Glutamatergic neuron (in vitro differentiated cells): ENCODE results near the gene SFN. TPM values are rescaled to one million over a fixed set of nuclear protein-coding genes. Genes with fewer than 3 reads are reported as not detected.

ENCODE experiments used
- DNase-seq: peaks from one replicate; pipeline ENCODE4 v3.0.0; 2022
- H3K27ac Mint-ChIP-seq: one replicate; pipeline ENCODE4 v1.8.0; 2020; ENCODE audit warnings: mild to moderate bottlenecking, mixed read lengths, inconsistent platforms; ENCODE audit not compliant: unreplicated experiment
- H3K27me3 Mint-ChIP-seq: one replicate; pipeline ENCODE4 v1.8.0; 2020; ENCODE audit warnings: mild to moderate bottlenecking, moderate library complexity, mixed read lengths, inconsistent platforms; ENCODE audit not compliant: unreplicated experiment
- H3K36me3 Mint-ChIP-seq: one replicate; pipeline ENCODE4 v1.8.0; 2020; ENCODE audit warnings: mild to moderate bottlenecking, mixed read lengths, inconsistent platforms; ENCODE audit not compliant: unreplicated experiment
- H3K4me1 Mint-ChIP-seq: one replicate; pipeline ENCODE4 v1.8.0; 2020; ENCODE audit warnings: mild to moderate bottlenecking, low read depth, mixed read lengths, inconsistent platforms; ENCODE audit not compliant: unreplicated experiment
- H3K4me3 Mint-ChIP-seq: one replicate; pipeline ENCODE4 v1.8.0; 2020; ENCODE audit warnings: mild to moderate bottlenecking, mixed read lengths, inconsistent platforms; ENCODE audit not compliant: unreplicated experiment
- H3K9me3 Mint-ChIP-seq: one replicate; pipeline ENCODE4 v1.8.0; 2020; ENCODE audit warnings: mild to moderate bottlenecking, moderate library complexity, mixed read lengths, inconsistent platforms; ENCODE audit not compliant: unreplicated experiment
- total RNA-seq: library from RNA; stranded (reverse); fragmentation: NEBNext Ultra II Directional; extraction: Animal tissue kit (Norgen Biotek cat#: 25700); gene quantifications from one replicate; pipeline ENCODE4 v1.2.1, GENCODE V29; 2021; ENCODE audit not compliant: unreplicated experiment
- TF ChIP-seq, protein P1 (sequence below): fragments of 200-600 bp; sonication (generic); IDR thresholded peaks from one replicate; pipeline ENCODE4 v1.5.0; 2021; ENCODE audit not compliant: partially characterized antibody, unreplicated experiment

The SFN gene
- total RNA-seq, 1 donor from 2014 or later = 0.42 TPM

DNA sequence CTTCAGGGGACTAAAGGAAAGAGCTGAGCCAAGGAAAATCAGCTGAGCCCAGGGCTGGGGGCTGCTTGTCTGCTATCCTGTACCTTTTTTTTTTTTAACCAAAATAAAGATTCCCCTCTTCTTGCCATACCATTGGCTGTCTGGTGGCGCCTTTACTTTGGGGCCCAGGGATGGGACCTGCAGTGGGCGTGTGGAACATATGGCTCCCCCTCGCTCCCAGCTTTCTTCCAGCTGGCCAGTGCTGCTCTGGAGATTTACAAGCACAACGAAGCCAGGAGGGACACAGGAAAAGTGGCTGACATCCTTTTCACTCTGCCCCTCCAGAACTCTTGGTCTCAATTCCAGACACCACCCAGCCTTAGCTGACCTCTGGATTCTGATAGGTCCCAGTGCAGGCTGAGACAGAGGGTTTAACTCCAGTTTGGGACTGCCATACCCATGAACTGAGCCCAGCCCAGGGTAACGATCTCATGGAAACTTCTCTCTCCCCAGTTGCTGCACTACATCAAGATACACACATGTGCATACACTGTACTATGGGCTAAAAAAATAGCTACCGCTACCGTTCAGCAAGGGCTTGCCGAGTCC is 5.4 kb upstream of the SFN start:
- Mint-ChIP-seq H3K36me3 (no peaks in the 10 kb centered on the region), H3K4me3 (peak overlapping the region; percentile 75), H3K4me1 (peaks cover 40% of the 10 kb centered on the region), H3K9me3 (no peaks in the 10 kb centered on the region), H3K27me3 (peaks cover 14% of the 10 kb centered on the region), H3K27ac (peak overlapping the region; percentile 89)
- DNase-seq = peak; percentile 25
- TF ChIP-seq, protein P1, sequence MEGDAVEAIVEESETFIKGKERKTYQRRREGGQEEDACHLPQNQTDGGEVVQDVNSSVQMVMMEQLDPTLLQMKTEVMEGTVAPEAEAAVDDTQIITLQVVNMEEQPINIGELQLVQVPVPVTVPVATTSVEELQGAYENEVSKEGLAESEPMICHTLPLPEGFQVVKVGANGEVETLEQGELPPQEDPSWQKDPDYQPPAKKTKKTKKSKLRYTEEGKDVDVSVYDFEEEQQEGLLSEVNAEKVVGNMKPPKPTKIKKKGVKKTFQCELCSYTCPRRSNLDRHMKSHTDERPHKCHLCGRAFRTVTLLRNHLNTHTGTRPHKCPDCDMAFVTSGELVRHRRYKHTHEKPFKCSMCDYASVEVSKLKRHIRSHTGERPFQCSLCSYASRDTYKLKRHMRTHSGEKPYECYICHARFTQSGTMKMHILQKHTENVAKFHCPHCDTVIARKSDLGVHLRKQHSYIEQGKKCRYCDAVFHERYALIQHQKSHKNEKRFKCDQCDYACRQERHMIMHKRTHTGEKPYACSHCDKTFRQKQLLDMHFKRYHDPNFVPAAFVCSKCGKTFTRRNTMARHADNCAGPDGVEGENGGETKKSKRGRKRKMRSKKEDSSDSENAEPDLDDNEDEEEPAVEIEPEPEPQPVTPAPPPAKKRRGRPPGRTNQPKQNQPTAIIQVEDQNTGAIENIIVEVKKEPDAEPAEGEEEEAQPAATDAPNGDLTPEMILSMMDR = no peak

DNA sequence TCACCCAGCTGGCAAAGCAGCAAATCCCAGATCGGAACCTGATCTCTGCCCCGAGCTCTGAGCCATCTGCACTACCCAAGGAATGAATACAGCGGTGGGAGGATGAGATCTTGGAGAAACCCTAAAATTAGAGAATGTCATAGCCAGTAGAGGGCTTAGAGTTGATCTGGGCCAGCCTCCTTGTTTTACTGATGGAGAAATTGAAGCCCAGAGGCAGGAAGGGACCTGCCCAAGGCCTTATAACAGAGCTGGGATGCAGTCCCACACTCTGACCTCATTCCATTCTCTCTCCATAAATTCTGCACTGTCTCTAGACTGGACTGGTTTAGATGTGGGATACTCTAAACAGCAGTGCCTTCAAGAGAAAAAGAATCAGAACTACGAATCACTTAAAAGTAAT is 4.8 kb upstream of the SFN start:
- TF ChIP-seq, protein P1 = no peak
- Mint-ChIP-seq H3K4me1 (peaks cover 37% of the 10 kb centered on the region), H3K36me3 (no peaks in the 10 kb centered on the region), H3K9me3 (no peaks in the 10 kb centered on the region), H3K27me3 (peaks cover 14% of the 10 kb centered on the region), H3K27ac (peak overlapping the region; percentile 89), H3K4me3 (peak overlapping the region; percentile 42)
- no peak for DNase-seq

- no peaks in the 10 kb centered on the region for H3K9me3 Mint-ChIP-seq
- no peaks in the 10 kb centered on the region for H3K36me3 Mint-ChIP-seq
- peaks cover 14% of the 10 kb centered on the region for H3K27me3 Mint-ChIP-seq
- peaks cover 37% of the 10 kb centered on the region for H3K4me1 Mint-ChIP-seq
- H3K27ac Mint-ChIP-seq = no peak overlapping the region
- TF ChIP-seq, protein P1 = no peak
- H3K4me3 Mint-ChIP-seq = peak overlapping the region; percentile 34
- no peak for DNase-seq
Measured at GRCh38 chr1:26858891-26859640, 3.9 kb upstream of the SFN start.

- Mint-ChIP-seq H3K27ac (no peak overlapping the region), H3K4me1 (peaks cover 28% of the 10 kb centered on the region), H3K36me3 (no peaks in the 10 kb centered on the region), H3K4me3 (peak overlapping the region; percentile 30), H3K9me3 (no peaks in the 10 kb centered on the region), H3K27me3 (peaks cover 16% of the 10 kb centered on the region)
- TF ChIP-seq, protein P1 = no peak
- DNase-seq = no peak
Measured at GRCh38 chr1:26861286-26861701, 1.7 kb upstream of the SFN start.

GRCh38 chr1:26861889-26862378 is 1.0 kb upstream of the SFN start:
- Mint-ChIP-seq H3K9me3 (no peaks in the 10 kb centered on the region), H3K27me3 (peaks cover 13% of the 10 kb centered on the region), H3K36me3 (no peaks in the 10 kb centered on the region), H3K27ac (no peak overlapping the region), H3K4me3 (no peak overlapping the region), H3K4me1 (peaks cover 22% of the 10 kb centered on the region)
- TF ChIP-seq, protein P1 = no peak
- DNase-seq = no peak
